Measurements from ENCODE around the gene RNF144A. TPM values are rescaled to one million over a fixed set of nuclear protein-coding genes. Genes with fewer than 3 reads are reported as not detected.

RNF144A gene
- total RNA-seq, 1 experiment from 2014 or later, result 13.0 TPM

GRCh38 chr2:7034303-7034702 is 117.1 kb downstream of the RNF144A start:
- H3K9ac ChIP-seq (ENCODE audit: low read length), result no peak overlapping the region
- no peak overlapping the region for H3K4me3 ChIP-seq (replicated peaks in 1 of 2; ENCODE audit: low read depth in 1 of 2, low read length in 2 of 2)
- H2AFZ ChIP-seq (ENCODE audit: low read depth, low read length, poor library complexity, severe bottlenecking), result no peak overlapping the region
- no peak for TF ChIP-seq JUND (IDR thresholded peaks at IDR 0.05)
- 0 out of 6 replicates have a peak, but pooled peaks of 1 of the 3 experiments have one; percentile 8 for TF ChIP-seq CTCF (IDR thresholded peaks at IDR 0.05 in 2 of 3, conservative IDR thresholded peaks at IDR 0.05 in 1 of 3; ENCODE audit: borderline replicate concordance in 1 of 3, insufficient read depth in 1 of 3, low read depth in 2 of 3, low read length in 2 of 3)
- H3K36me3 ChIP-seq (ENCODE audit: control insufficient read depth in 1 of 2, insufficient read depth in 2 of 2, low read length in 2 of 2), result no peaks in the 10 kb centered on the region; a peak in 1 of 4 replicates
- H4K20me1 ChIP-seq (ENCODE audit: insufficient read depth), result no peaks in the 10 kb centered on the region
- no peaks in the 10 kb centered on the region for H3K79me2 ChIP-seq (ENCODE audit: insufficient read depth, low read length)
- no peaks in the 10 kb centered on the region for H3K27me3 ChIP-seq (ENCODE audit: insufficient read depth, low read length)
- RAD21 ChIA-PET (ENCODE audit: low non-redundant PET in 1 of 2, low total read pairs in 2 of 2, uncharacterized antibody in 2 of 2, unreplicated experiment in 2 of 2), result no interaction called here
- no peak for DNase-seq (ENCODE audit: low read depth, low spot score)
- ATAC-seq, result 0 out of 2 replicates have a peak, but pooled peaks have one; percentile 38
- POLR2A ChIA-PET, result no interaction called here
- CTCF ChIA-PET, result interaction anchor here (1.4 to 1.5 kb wide), 2 partner anchors 21 to 137 kb away, joined by 3 to 7 read pairs; no protein-coding TSS in a partner anchor
- no peak overlapping the region for H3K27ac ChIP-seq (ENCODE audit: low read depth, low read length)
- no peak overlapping the region for H3K4me2 ChIP-seq (ENCODE audit: low read length)
- peaks cover 7 to 8% of the 10 kb centered on the region in 2 experiments; a peak in 2 of 4 replicates for H3K4me1 ChIP-seq (ENCODE audit: control insufficient read depth in 1 of 2, insufficient read depth in 2 of 2, low read length in 2 of 2)
- intact Hi-C loops (cut with micrococcal nuclease), result no loop called here
- no peaks in the 10 kb centered on the region for H3K9me3 ChIP-seq (ENCODE audit: control insufficient read depth in 1 of 2, insufficient read depth in 1 of 2, low read depth in 1 of 2, low read length in 2 of 2)
- no TSS peak for BruUV-seq (replicated peaks)
- no peaks in the 10 kb centered on the region for H3K9me2 ChIP-seq (ENCODE audit: insufficient read depth)

- ChIA-PET POLR2A (no interaction called here), CTCF (no interaction called here), RAD21 (ENCODE audit: low non-redundant PET in 1 of 2, low total read pairs in 2 of 2, uncharacterized antibody in 2 of 2, unreplicated experiment in 2 of 2) (no interaction called here)
- Histone ChIP-seq H4K20me1 (ENCODE audit: insufficient read depth) (no peaks in the 10 kb centered on the region), H3K9ac (ENCODE audit: low read length) (no peak overlapping the region), H3K4me1 (ENCODE audit: control insufficient read depth in 1 of 2, insufficient read depth in 2 of 2, low read length in 2 of 2) (peaks cover 7 to 8% of the 10 kb centered on the region in 2 experiments; a peak in 2 of 4 replicates), H3K79me2 (ENCODE audit: insufficient read depth, low read length) (no peaks in the 10 kb centered on the region), H3K9me3 (ENCODE audit: control insufficient read depth in 1 of 2, insufficient read depth in 1 of 2, low read depth in 1 of 2, low read length in 2 of 2) (no peaks in the 10 kb centered on the region), H2AFZ (ENCODE audit: low read depth, low read length, poor library complexity, severe bottlenecking) (no peak overlapping the region), H3K36me3 (ENCODE audit: control insufficient read depth in 1 of 2, insufficient read depth in 2 of 2, low read length in 2 of 2) (no peaks in the 10 kb centered on the region; a peak in 1 of 4 replicates), H3K4me3 (replicated peaks in 1 of 2; ENCODE audit: low read depth in 1 of 2, low read length in 2 of 2) (no peak overlapping the region), H3K27me3 (ENCODE audit: insufficient read depth, low read length) (no peaks in the 10 kb centered on the region), H3K4me2 (ENCODE audit: low read length) (no peak overlapping the region), H3K9me2 (ENCODE audit: insufficient read depth) (no peaks in the 10 kb centered on the region), H3K27ac (ENCODE audit: low read depth, low read length) (no peak overlapping the region)
- no TSS peak for BruUV-seq (replicated peaks)
- ATAC-seq (no peak), DNase-seq (ENCODE audit: low read depth, low spot score) (no peak)
- intact Hi-C loops (cut with micrococcal nuclease), result loop anchor here (2.0 kb wide), 1 partner anchor 49 kb away; no protein-coding TSS in a partner anchor
- TF ChIP-seq ATF3 (IDR thresholded peaks at IDR 0.05) (no peak), YY1 (IDR thresholded peaks at IDR 0.05; ENCODE audit: extremely low read depth, insufficient replicate concordance, low read depth, low read length) (no peak), CBX3 (IDR thresholded peaks at IDR 0.05; ENCODE audit: low read depth) (no peak), CTCF (IDR thresholded peaks at IDR 0.05 in 2 of 3, conservative IDR thresholded peaks at IDR 0.05 in 1 of 3; ENCODE audit: borderline replicate concordance in 1 of 3, insufficient read depth in 1 of 3, low read depth in 2 of 3, low read length in 2 of 3) (no peak), REST (IDR thresholded peaks at IDR 0.05; ENCODE audit: low read depth) (no peak), EZH2phosphoT487 (IDR thresholded peaks at IDR 0.05; ENCODE audit: borderline replicate concordance) (no peak), EGR1 (IDR thresholded peaks at IDR 0.05; ENCODE audit: low read depth) (no peak), POLR2AphosphoS5 (IDR thresholded peaks at IDR 0.05; ENCODE audit: low read depth, low read length) (no peak), ZNF274 (IDR thresholded peaks at IDR 0.05; ENCODE audit: low read depth, low read length) (no peak)
Observed at GRCh38 chr2:7035884-7036283, 118.7 kb downstream of the RNF144A start.

Data from HCT116 (cell line).